ENCODE results near the gene LRRK2.

LRRK2 gene

DNA sequence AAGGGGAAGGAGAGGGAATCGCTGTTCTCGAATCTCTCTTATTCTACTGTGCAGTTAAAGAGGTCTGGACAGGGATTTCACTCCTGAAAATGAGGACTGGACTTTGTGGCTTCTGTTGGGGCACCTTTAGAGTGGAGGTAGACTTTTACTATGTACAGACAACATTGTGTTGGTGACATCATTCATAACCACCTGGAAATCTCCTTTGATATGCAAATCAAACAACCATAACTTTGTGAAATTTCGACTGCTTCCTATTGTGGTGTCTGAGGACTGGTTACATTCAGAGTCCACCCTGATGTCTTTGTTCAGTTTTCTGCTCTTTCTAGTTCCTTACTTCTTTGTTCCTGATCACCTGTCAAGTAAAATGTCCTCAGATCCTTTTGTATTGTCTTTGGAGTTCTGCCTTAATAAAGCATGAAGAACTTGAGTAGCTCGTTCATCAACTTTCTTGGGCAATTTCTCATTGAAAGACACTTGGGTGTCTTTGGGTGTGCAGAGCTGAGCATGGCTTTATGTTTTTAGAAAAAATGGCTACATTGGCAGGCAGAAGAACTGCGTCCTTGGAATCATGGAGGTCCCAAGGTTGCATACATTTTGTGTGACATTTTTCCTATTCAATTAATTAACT, 29.8 kb downstream of the LRRK2 start:
- TF ChIP-seq CTCF (IDR thresholded peaks at IDR 0.05; ENCODE audit: low read depth, low read length, missing control alignments): no peak
- DNase-seq (ENCODE audit: low read depth): no peak
- H3K4me3 ChIP-seq (ENCODE audit: low read depth, low read length): no peak overlapping the region
- in situ Hi-C loops (cut with HindIII; ENCODE audit: low sequenced_read_pairs): no loop called here

GRCh38 chr12:40258371-40258770, 33.6 kb downstream of the LRRK2 start:
- DNase-seq (ENCODE audit: low read depth): no peak
- TF ChIP-seq CTCF (IDR thresholded peaks at IDR 0.05; ENCODE audit: low read depth, low read length, missing control alignments): no peak
- H3K4me3 ChIP-seq (ENCODE audit: low read depth, low read length): no peak overlapping the region
- in situ Hi-C loops (cut with HindIII; ENCODE audit: low sequenced_read_pairs): no loop called here

- no peak for TF ChIP-seq CTCF (IDR thresholded peaks at IDR 0.05; ENCODE audit: low read depth, low read length, missing control alignments)
- no peak for DNase-seq (ENCODE audit: low read depth)
- H3K4me3 ChIP-seq (ENCODE audit: low read depth, low read length): no peak overlapping the region
- in situ Hi-C loops (cut with HindIII; ENCODE audit: low sequenced_read_pairs): no loop called here
These were observed 37.1 kb downstream of the LRRK2 start for GRCh38 chr12:40261937-40262336.

DNA sequence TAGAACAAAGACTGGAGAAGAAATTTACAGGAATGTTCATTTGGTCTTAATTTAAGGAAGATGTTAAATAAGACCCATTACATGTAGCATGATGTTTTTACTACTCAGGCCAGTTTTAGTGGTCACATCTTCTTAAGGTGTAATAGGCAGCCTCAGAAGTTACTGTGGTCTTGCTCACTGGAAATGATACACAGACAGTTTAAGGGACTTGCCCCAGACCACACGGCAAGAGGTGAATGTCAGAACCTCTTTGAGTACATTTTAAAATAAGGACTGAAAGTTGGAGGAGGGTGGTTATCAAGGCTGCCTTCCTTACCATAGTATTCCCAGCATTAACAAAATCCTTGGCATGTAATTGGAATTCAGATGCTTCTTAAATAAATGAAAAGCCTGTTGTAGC, 37.9 kb downstream of the LRRK2 start:
- TF ChIP-seq CTCF (IDR thresholded peaks at IDR 0.05; ENCODE audit: low read depth, low read length, missing control alignments): no peak
- no peak overlapping the region for H3K4me3 ChIP-seq (ENCODE audit: low read depth, low read length)
- DNase-seq (ENCODE audit: low read depth): no peak
- in situ Hi-C loops (cut with HindIII; ENCODE audit: low sequenced_read_pairs): no loop called here

DNA sequence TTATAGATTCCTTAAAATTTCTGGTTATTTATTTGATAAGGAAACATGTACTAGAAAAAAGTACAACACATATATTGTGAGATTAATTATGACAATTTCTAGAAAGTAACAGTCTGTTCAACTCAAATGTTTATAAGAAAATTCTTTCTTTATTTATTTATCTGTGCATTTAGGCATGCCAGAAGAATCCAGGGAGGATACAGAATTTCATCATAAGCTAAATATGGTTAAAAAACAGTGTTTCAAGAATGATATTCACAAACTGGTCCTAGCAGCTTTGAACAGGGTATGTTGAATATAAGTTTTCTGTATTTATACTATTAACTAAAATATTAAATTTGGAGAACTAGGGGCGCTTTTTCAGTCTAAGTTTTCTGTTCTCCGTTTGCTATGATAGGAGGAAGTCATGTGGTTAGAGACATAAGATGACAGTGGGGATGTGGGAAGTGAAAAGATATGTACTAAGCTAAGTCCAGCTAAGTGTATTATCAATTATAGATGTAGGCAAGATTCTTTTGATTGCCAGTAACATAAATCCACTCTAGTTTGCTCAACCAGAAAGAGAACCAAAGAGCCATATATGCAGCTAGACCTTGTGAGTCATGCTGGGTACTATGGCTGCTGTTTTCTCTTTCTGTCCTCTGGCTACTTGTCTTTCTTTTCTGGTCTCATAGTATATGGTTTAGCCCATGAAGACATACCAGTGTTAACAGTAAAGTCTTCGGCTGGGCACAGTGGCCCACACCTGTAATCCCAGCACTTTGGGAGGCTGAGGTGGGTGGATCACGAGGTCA, 39.0 kb downstream of the LRRK2 start:
- in situ Hi-C loops (cut with HindIII; ENCODE audit: low sequenced_read_pairs): no loop called here
- H3K4me3 ChIP-seq (ENCODE audit: low read depth, low read length): no peak overlapping the region
- TF ChIP-seq CTCF (IDR thresholded peaks at IDR 0.05; ENCODE audit: low read depth, low read length, missing control alignments): no peak
- no peak for DNase-seq (ENCODE audit: low read depth)

GRCh38 chr12:40271981-40272664, 47.3 kb downstream of the LRRK2 start:
- H3K4me3 ChIP-seq (ENCODE audit: low read depth, low read length): no peak overlapping the region
- no peak for DNase-seq (ENCODE audit: low read depth)
- in situ Hi-C loops (cut with HindIII; ENCODE audit: low sequenced_read_pairs): no loop called here
- no peak for TF ChIP-seq CTCF (IDR thresholded peaks at IDR 0.05; ENCODE audit: low read depth, low read length, missing control alignments)
